GM19025 (cell line): ENCODE measurements around the gene ZMIZ1.
A peak's percentile ranks its signal among the peaks of the same experiment; 100 is the strongest.

Source experiments
- ATAC-seq: cut with Tn5 transposase; IDR thresholded peaks from one replicate; pipeline ENCODE4 v1.9.1; 2021; ENCODE audit warnings: mild to moderate bottlenecking, low read depth, moderate library complexity; ENCODE audit not compliant: unreplicated experiment

ZMIZ1 gene

GRCh38 chr10:79115302-79115701 lies 46.5 kb downstream of the ZMIZ1 start:
- no peak for ATAC-seq

- ATAC-seq, result peak; percentile 20
Measured at GRCh38 chr10:79116368-79116767, 47.6 kb downstream of the ZMIZ1 start.

- peak; percentile 73 for ATAC-seq
Measured at GRCh38 chr10:79116801-79117723, 48.3 kb downstream of the ZMIZ1 start.

GRCh38 chr10:79118286-79119202 lies 49.8 kb downstream of the ZMIZ1 start:
- no peak for ATAC-seq

GRCh38 chr10:79119306-79119705 lies 50.5 kb downstream of the ZMIZ1 start:
- ATAC-seq, result no peak

- ATAC-seq, result no peak
Measured at GRCh38 chr10:79123547-79123963, 54.8 kb downstream of the ZMIZ1 start.

- no peak for ATAC-seq
Measured at GRCh38 chr10:79124066-79124465, 55.3 kb downstream of the ZMIZ1 start.

GRCh38 chr10:79125092-79125491 lies 56.3 kb downstream of the ZMIZ1 start:
- no peak for ATAC-seq

GRCh38 chr10:79126351-79127080 lies 57.8 kb downstream of the ZMIZ1 start:
- ATAC-seq, result no peak

- no peak for ATAC-seq
Measured at GRCh38 chr10:79127151-79127961, 58.6 kb downstream of the ZMIZ1 start.

- ATAC-seq, result no peak
Measured at GRCh38 chr10:79128241-79128922, 59.6 kb downstream of the ZMIZ1 start.

GRCh38 chr10:79128923-79129305 lies 60.1 kb downstream of the ZMIZ1 start:
- ATAC-seq, result no peak

GRCh38 chr10:79129361-79129997 lies 60.7 kb downstream of the ZMIZ1 start:
- ATAC-seq, result no peak

- no peak for ATAC-seq
Measured at GRCh38 chr10:79130255-79130654, 61.5 kb downstream of the ZMIZ1 start.

- no peak for ATAC-seq
Measured at GRCh38 chr10:79130846-79131245, 62.1 kb downstream of the ZMIZ1 start.

GRCh38 chr10:79131836-79132631 lies 63.3 kb downstream of the ZMIZ1 start:
- ATAC-seq, result no peak

GRCh38 chr10:79132681-79133381 lies 64.1 kb downstream of the ZMIZ1 start:
- ATAC-seq, result no peak
